GM19452 (cell line): ENCODE data around the gene TRIM51.
"Not testable (repeated sequence)": the region's sequence is repeated elsewhere in the genome, so short reads cannot be mapped to it uniquely, and the experiment has no call there.

Experiments
- ATAC-seq: cut with Tn5 transposase; IDR thresholded peaks from one replicate; pipeline ENCODE4 v1.9.1; 2021; ENCODE audit not compliant: unreplicated experiment

Gene TRIM51, protein sequence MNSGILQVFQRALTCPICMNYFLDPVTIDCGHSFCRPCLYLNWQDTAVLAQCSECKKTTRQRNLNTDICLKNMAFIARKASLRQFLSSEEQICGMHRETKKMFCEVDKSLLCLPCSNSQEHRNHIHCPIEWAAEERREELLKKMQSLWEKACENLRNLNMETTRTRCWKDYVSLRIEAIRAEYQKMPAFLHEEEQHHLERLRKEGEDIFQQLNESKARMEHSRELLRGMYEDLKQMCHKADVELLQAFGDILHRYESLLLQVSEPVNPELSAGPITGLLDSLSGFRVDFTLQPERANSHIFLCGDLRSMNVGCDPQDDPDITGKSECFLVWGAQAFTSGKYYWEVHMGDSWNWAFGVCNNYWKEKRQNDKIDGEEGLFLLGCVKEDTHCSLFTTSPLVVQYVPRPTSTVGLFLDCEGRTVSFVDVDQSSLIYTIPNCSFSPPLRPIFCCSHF

GRCh38 chr11:55882997-55883396 lies at the start of gene TRIM51:
TRIM51 (plus strand) TSS chr11:55883297; CDS start chr11:55885429, 2,132 bp downstream.
- ATAC-seq, result not testable (repeated sequence)

GRCh38 chr11:55838452-55838851 lies 44.6 kb upstream of the TRIM51 start, which contains the start of gene OR5D16:
OR5D16 (plus strand) TSS chr11:55838752; CDS start chr11:55838752, 0 bp downstream.
- ATAC-seq, result no peak

DNA sequence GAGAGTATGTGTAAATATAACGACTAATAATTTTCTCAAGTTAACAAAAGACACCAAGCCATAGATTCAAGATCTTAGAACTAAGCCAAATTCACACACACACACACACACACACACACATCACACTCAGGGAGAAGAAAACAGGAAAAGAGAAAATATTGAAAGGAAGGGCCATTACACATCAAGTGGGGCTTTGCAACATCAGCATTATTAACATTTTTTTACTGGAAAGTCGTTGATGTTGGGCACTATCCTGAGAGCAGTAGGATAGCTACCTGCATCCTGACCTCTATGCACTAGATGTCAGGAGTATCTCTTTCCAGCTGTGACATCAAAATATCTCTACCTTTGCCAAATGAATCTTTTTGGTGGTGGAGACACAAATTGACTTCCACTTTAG lies 35.6 kb upstream of the TRIM51 start:
- no peak for ATAC-seq

- ATAC-seq, result no peak
These were observed 34.1 kb upstream of the TRIM51 start for GRCh38 chr11:55849037-55849436.

DNA sequence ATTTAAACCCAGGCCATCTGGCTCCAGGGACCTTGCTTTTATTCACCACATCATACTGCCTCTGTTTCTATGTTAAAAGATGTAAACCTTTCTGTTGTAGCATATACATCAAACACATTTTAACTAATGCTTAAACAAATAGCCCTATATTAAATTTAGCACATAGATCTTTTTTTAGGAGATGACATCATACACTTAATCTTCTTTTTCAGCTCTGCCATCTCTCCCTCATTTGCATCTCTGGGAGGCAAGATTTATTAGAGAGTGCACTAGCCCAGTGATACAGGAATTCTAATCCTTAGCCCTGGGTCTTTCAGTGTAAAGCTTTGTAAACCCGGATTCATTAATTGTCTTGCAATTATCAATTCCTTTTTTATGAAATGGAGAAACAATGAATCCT lies 31.0 kb upstream of the TRIM51 start:
- no peak for ATAC-seq

DNA sequence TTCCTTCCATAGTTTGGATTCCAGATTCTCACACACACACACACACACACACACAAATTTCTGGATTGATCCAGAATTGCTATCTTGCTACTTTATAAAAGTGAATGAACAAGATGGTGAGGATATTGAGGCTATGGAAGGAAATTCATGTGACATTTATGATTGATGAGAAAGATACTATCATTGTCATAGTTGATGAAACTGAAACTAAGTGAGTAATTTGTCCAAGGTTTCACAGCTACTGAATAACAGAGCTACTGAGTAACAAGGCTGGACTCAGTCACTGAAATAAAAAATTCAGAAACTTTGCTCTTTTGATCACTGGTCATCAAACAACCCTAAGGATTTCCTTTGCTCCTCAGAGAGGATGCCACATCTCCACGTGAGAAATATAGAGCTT lies 28.4 kb upstream of the TRIM51 start:
- no peak for ATAC-seq

GRCh38 chr11:55867354-55867753 lies 15.7 kb upstream of the TRIM51 start:
- ATAC-seq, result not testable (repeated sequence)

DNA sequence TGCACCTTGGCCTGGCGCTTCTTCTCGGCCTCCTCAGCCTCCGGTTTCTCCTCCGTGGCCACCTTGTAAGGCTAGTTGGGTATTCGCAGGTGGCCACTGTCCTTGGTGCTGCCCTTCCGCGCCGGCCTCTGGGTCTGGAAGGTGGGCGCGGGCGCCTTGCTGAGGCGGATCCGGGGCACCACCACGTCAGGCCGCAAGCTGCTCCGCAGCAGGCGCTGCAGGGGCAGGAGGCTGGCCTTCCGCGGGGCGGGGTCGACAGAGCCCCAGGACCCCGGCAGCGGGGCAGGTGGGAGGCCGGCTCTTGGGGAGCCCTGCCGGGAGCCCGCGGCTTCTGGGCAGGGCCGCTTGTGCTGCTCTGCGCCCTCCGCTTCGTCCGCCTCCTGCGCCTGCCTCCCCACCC lies 10.4 kb upstream of the TRIM51 start:
- not testable (repeated sequence) for ATAC-seq

DNA sequence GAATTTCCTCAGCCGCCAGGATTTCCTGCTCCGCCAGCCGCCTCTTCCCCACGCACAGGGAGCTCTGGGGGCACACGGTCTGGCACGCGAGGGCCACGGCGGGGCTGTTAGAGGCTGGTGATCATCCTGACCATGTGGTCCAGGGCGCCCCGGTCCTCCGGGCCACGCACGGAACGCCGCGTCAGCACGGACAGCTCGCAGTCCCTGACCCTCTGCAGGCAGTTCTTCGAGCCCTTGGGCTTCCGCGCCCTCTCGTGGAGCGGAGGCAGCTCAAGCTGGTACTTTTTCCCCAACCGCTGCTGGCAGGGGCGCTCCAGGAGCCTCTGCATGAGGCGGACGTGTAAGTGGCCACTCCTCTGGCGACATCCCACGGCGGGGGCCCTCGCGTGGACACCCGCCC lies 10.0 kb upstream of the TRIM51 start:
- not testable (repeated sequence) for ATAC-seq

- ATAC-seq, result not testable (repeated sequence)
These were observed 1.9 kb downstream of the TRIM51 start for GRCh38 chr11:55884995-55885394.

DNA sequence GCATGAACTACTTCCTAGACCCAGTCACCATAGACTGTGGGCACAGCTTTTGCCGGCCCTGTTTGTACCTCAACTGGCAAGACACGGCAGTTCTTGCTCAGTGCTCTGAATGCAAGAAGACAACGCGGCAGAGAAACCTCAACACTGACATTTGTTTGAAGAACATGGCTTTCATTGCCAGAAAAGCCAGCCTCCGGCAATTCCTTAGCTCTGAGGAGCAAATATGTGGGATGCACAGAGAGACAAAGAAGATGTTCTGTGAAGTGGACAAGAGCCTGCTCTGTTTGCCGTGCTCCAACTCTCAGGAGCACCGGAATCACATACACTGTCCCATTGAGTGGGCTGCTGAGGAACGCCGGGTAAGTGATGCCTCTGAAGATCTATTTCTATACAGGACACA lies 2.4 kb downstream of the TRIM51 start:
- ATAC-seq, result not testable (repeated sequence)

GRCh38 chr11:55895216-55895615 lies 12.1 kb downstream of the TRIM51 start:
- ATAC-seq, result no peak

DNA sequence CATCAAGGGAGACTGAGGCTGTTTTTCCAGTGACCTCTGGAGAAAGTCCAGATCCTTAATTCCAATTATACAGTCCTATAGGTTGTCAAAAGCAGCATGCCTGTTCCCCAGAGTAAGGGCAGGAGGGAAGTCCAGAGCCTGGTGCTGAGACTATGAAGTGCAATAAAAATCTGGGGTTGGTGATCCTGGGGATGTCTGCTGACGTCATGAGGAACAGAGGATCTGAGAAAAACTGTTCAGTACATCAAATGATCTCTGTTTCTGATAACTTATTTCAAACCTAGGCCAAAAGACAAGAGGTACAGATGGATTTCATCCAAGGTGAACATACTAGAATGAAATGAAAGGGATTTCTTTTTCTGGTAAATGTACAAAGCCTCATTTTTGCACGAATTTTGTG lies 19.2 kb downstream of the TRIM51 start:
- no peak for ATAC-seq

DNA sequence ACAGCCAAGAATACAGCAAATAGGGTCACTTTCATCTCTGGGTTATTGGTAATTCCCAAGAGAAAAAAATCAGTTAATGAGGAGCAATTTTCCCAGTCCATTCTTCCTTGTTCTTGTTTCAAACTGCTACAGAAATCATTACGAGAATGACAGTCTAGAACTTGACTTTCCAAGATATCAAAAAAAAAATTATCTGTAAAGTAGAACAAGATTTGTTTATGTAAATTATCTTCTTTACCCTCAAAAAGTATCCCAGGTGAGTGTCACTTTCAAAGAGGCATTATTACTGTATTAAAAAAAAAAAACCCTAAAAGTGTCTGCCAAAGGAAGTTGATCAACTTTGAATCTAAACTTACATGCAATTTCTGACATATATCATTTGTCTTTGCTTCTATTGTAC lies 31.4 kb downstream of the TRIM51 start, which contains the start of gene OR5W2:
Gene OR5W2 (minus strand): TSS at position 101 of the 400 bp plus-strand sequence. CDS start 0 bp downstream, at position 101.
- ATAC-seq, result no peak

GRCh38 chr11:55920537-55920936 lies 37.4 kb downstream of the TRIM51 start:
- no peak for ATAC-seq

- no peak for ATAC-seq
These were observed 53.2 kb downstream of the TRIM51 start, which contains the start of gene OR5I1 for GRCh38 chr11:55936300-55936699. OR5I1 (minus strand) TSS chr11:55936400; CDS start chr11:55936400, 0 bp downstream.
